Aorta (tissue), 5 donors: Measurements from ENCODE around the gene VPS26B. TPM values are rescaled to one million over a fixed set of nuclear protein-coding genes. Genes with fewer than 3 reads are reported as not detected.
A peak's percentile ranks its signal among the peaks of the same experiment; 100 is the strongest.
"Not testable (repeated sequence)": the region's sequence is repeated elsewhere in the genome, so short reads cannot be mapped to it uniquely, and the experiment has no call there.

ENCODE experiments used
- ATAC-seq: fragments of 200-7000 bp; cut with Tn5 transposase; one replicate; pipeline ENCODE4 v1.9.1; 2022; ENCODE audit warnings: moderate library complexity; ENCODE audit not compliant: low FRiP score
- DNase-seq, 2 donors: peaks; one replicate each; pipeline ENCODE4 v3.0.0-alpha.2; 2020
- H3K27ac ChIP-seq, 2 donors: one replicate each; pipeline ENCODE4 v1.5.1; 2013; ENCODE audit warnings: low read length in 2 of 2, mild to moderate bottlenecking in 2 of 2, moderate library complexity in 2 of 2, control low read depth in 1 of 2, inconsistent platforms in 1 of 2, low read depth in 1 of 2
- H3K27me3 ChIP-seq, 2 donors: one replicate each; pipeline ENCODE4 v1.6.1; 2013; ENCODE audit warnings: control low read depth in 1 of 2, low read length in 1 of 2, mild to moderate bottlenecking in 1 of 2, moderate library complexity in 1 of 2; ENCODE audit not compliant: insufficient read depth in 2 of 2, control insufficient read depth in 1 of 2
- H3K36me3 ChIP-seq, 2 donors: one replicate each; pipeline ENCODE4 v1.6.1; 2013; ENCODE audit warnings: control low read depth in 1 of 2, low read length in 1 of 2, mild to moderate bottlenecking in 1 of 2; ENCODE audit not compliant: insufficient read depth in 2 of 2, control insufficient read depth in 1 of 2
- H3K4me1 ChIP-seq, 2 donors: one replicate each; pipeline ENCODE4 v1.6.1; 2013; ENCODE audit warnings: low read length in 2 of 2, control low read depth in 1 of 2, mild to moderate bottlenecking in 1 of 2, moderate library complexity in 1 of 2; ENCODE audit not compliant: insufficient read depth in 2 of 2, control insufficient read depth in 1 of 2
- H3K4me3 ChIP-seq, 2 donors: one replicate each; pipeline ENCODE4 v1.5.1; 2013; ENCODE audit warnings: low read length in 2 of 2, control low read depth in 1 of 2, mild to moderate bottlenecking in 1 of 2
- H3K9me3 ChIP-seq: one replicate; pipeline ENCODE4 v1.6.1; 2013; ENCODE audit warnings: mild to moderate bottlenecking, low read length; ENCODE audit not compliant: control insufficient read depth
- WGBS, 2 donors: extraction: QIAGEN DNeasy Blood & Tissue Kit; methylation state at CpG; one replicate each; pipeline ENCODE4 v1.1.7; 2013; 5-methylcytosine and 5-hydroxymethylcytosine counted together
- intact Hi-C, 2 donors: fragments of 100-400 bp; cut with DNase I; formaldehyde crosslinking; loops; one replicate each; pipeline versions ENCODE4 v1.14.2 to v1.15.0; 2022
- polyA plus RNA-seq, 2 donors: library from polyadenylated mRNA; stranded (reverse); fragments of 200-250 nt; gene quantifications; one replicate each; pipeline ENCODE4 v1.2.3, GENCODE V29; 2013
- total RNA-seq, 2 donors: library from RNA; stranded (reverse); fragmentation: NEBNext Ultra II Directional; extraction: Animal tissue kit (Norgen Biotek cat#: 25700); gene quantifications; one replicate each; pipeline ENCODE4 v1.2.1, GENCODE V29; 2021
- donor health status: healthy with polysubstance abuse.
- donor health status: Bipolar disorder and iron deficiency.
- donor health status: DM: no; HTN: no; CAD: no.
- donor health status: DM: no; HTN: no; CAD: no.
- donor health status: DM: yes; HTN: yes; CAD: no.

The VPS26B gene
- total and polyA plus RNA-seq, 4 donors, result 17.9 to 42.9 (median 32.0) TPM

GRCh38 chr11:134248910-134249480, 24.5 kb downstream of the VPS26B start:
- DNase-seq, result no peak
- no peak for ATAC-seq
- intact Hi-C loops, result no loop called here
- H3K4me1 ChIP-seq, result peaks cover 0 to 5% of the 10 kb centered on the region in 2 donors
- no peak overlapping the region for H3K27ac ChIP-seq
- H3K27me3 ChIP-seq, result no peaks in the 10 kb centered on the region
- H3K36me3 ChIP-seq, result peaks cover 2 to 4% of the 10 kb centered on the region in 2 donors
- no peak overlapping the region for H3K4me3 ChIP-seq
- WGBS, 2 donors, result 65 to 66% methylated on average over 7 of the region's 7 CpGs
- no peaks in the 10 kb centered on the region for H3K9me3 ChIP-seq

- Histone ChIP-seq H3K9me3 (no peaks in the 10 kb centered on the region), H3K27me3 (no peaks in the 10 kb centered on the region), H3K4me1 (peaks cover 0 to 5% of the 10 kb centered on the region in 2 donors), H3K36me3 (peaks cover 2 to 4% of the 10 kb centered on the region in 2 donors), H3K4me3 (no peak overlapping the region), H3K27ac (peak overlapping the region in 1 of 2 donors; percentile 30)
- DNase-seq, result no peak
- intact Hi-C loops, result loop anchor here in 1 of 2 donors (5.0 to 10.0 kb wide), 2 partner anchors 82 to 325 kb away; partner anchors contain the start of gene GLB1L2
- WGBS, 2 donors, result 92 to 95% methylated on average over 3 of the region's 3 CpGs
- ATAC-seq, result no peak
These were observed 25.8 kb downstream of the VPS26B start for GRCh38 chr11:134250246-134250645.

- ATAC-seq, result no peak
These were observed 26.2 kb downstream of the VPS26B start for GRCh38 chr11:134250675-134251074.

GRCh38 chr11:134252346-134253187, 28.1 kb downstream of the VPS26B start:
- intact Hi-C loops, result loop anchor here in 1 of 2 donors (5.0 to 10.0 kb wide), 2 partner anchors 80 to 328 kb away; partner anchors contain the start of gene GLB1L2
- Histone ChIP-seq H3K36me3 (peaks cover 2 to 4% of the 10 kb centered on the region in 2 donors), H3K27ac (peak overlapping the region in 1 of 2 donors; percentile 48), H3K4me1 (peaks cover 0 to 5% of the 10 kb centered on the region in 2 donors), H3K27me3 (no peaks in the 10 kb centered on the region), H3K9me3 (no peaks in the 10 kb centered on the region), H3K4me3 (peak overlapping the region; percentile 62 to 99)
- DNase-seq (peak in 1 of 2 donors; percentile 65), ATAC-seq (no peak)
- WGBS, 2 donors, result 1% methylated on average over 27 of the region's 27 CpGs

More at GRCh38 chr11:134250675-134251074, 26.2 kb downstream of the VPS26B start:
- intact Hi-C loops, result loop anchor here in 1 of 2 donors (5.0 to 10.0 kb wide), 2 partner anchors 82 to 326 kb away; partner anchors contain the start of gene GLB1L2
- no peak overlapping the region for H3K27ac ChIP-seq
- H3K4me1 ChIP-seq, result peaks cover 0 to 5% of the 10 kb centered on the region in 2 donors
- no peak overlapping the region for H3K4me3 ChIP-seq
- 89 to 94% methylated on average over 2 of the region's 2 CpGs for WGBS, 2 donors
- no peaks in the 10 kb centered on the region for H3K27me3 ChIP-seq
- peaks cover 2 to 4% of the 10 kb centered on the region in 2 donors for H3K36me3 ChIP-seq
- DNase-seq, result no peak
- no peaks in the 10 kb centered on the region for H3K9me3 ChIP-seq

GRCh38 chr11:134253188-134253993, 28.9 kb downstream of the VPS26B start, which contains the start of the genes ACAD8 and THYN1:
ACAD8 (plus strand) TSS chr11:134253568; CDS start chr11:134253601, 33 bp downstream.
THYN1 (minus strand) TSS chr11:134253352; CDS start chr11:134252882, 470 bp downstream.
- peak within 1 kb of the TSS; percentile 62 to 99 for H3K4me3 ChIP-seq
- H3K27ac ChIP-seq, result peak within 1 kb of the TSS in 1 of 2 donors; percentile 48
- peaks cover 0 to 5% of the 10 kb centered on the region in 2 donors for H3K4me1 ChIP-seq
- no peaks in the 10 kb centered on the region for H3K27me3 ChIP-seq
- ATAC-seq, result peak; percentile 100
- intact Hi-C loops, result loop anchor here in 1 of 2 donors (5.0 to 10.0 kb wide), 2 partner anchors 79 to 329 kb away; partner anchors contain the start of gene GLB1L2
- peak; percentile 98 for DNase-seq
- 0 to 1% methylated on average over 60 to 70 of the region's 70 CpGs for WGBS, 2 donors
- peaks cover 2 to 4% of the 10 kb centered on the region in 2 donors for H3K36me3 ChIP-seq
- no peaks in the 10 kb centered on the region for H3K9me3 ChIP-seq

- no peak for DNase-seq
- Histone ChIP-seq H3K27me3 (no peaks in the 10 kb centered on the region), H3K9me3 (no peaks in the 10 kb centered on the region), H3K27ac (no peak overlapping the region), H3K4me3 (peak overlapping the region in 1 of 2 donors; percentile 62), H3K4me1 (peaks cover 0 to 5% of the 10 kb centered on the region in 2 donors), H3K36me3 (peaks cover 3 to 5% of the 10 kb centered on the region in 2 donors)
- no peak for ATAC-seq
- intact Hi-C loops, result loop anchor here in 1 of 2 donors (5.0 to 10.0 kb wide), 2 partner anchors 78 to 330 kb away; partner anchors contain the start of gene GLB1L2
- 65 to 67% methylated on average over 3 of the region's 3 CpGs for WGBS, 2 donors
These were observed 30.1 kb downstream of the VPS26B start for GRCh38 chr11:134254433-134255183.

- WGBS, 2 donors, result 97 to 98% methylated on average over 5 of the region's 5 CpGs
- not testable (repeated sequence) for H3K27ac ChIP-seq, H3K27me3 ChIP-seq, ATAC-seq, H3K36me3 ChIP-seq, H3K4me1 ChIP-seq, H3K9me3 ChIP-seq, H3K4me3 ChIP-seq, DNase-seq
- intact Hi-C loops, result loop anchor here in 1 of 2 donors (10.0 kb wide), 1 partner anchor 330 kb away; no protein-coding TSS in a partner anchor
These were observed 30.7 kb downstream of the VPS26B start for GRCh38 chr11:134255184-134255561.
